ENCODE measurements around the gene SERTAD4.

DNA sequence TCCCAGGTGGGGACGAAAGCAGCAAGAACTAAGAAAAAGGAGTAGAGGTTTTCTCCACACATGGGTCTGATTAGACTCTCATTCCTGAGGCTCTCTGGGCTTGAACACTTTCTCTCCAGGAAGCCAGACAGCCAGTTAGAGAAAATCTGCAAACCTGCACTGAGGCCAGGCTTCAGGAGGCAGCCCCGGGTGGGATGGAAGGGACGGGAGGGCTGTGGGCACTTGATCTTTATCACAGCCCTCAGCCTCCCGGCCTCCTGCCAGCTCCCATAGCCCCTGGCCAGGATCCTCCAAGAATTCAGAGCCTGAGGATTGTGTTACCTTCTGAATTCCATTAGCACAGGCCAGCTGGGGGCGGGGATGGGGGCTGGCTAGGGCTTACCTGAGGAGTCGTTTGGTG, 40.1 kb downstream of the SERTAD4 start:
- TF ChIP-seq POLR2A (IDR thresholded peaks at IDR 0.05) (no peak), CTCF (IDR thresholded peaks at IDR 0.05 in 8 of 11, conservative IDR thresholded peaks at IDR 0.05 in 3 of 11) (no peak), POLR2AphosphoS5 (IDR thresholded peaks at IDR 0.05) (no peak)

Measured in spleen (tissue), 7 donors.